ENCODE results near the gene OR11H7.
"Not testable (repeated sequence)": the region's sequence is repeated elsewhere in the genome, so short reads cannot be mapped to it uniquely, and the experiment has no call there.

Gene OR11H7

DNA sequence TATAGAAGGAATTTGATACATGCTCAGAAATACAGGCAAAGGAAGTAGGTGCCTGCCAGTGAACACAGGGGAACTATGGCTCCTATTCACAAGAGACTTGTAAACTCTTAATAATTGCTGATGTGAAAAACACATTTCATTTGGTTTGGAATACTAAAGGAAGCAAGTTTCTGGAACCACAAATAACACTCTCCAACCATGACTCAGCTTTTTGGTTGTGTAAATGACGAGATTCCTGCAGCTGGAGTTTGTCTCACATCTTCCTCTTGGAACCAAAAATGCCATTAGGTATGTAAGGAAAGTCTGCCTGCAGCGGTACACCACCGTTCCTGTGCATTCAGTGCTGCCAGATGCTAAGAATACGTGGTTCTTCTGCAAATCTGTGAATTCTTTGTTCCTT lies 9.7 kb upstream of the OR11H7 start:
- H3K27me3 Mint-ChIP-seq, result peaks cover 5% of the 10 kb centered on the region
- H3K36me3 Mint-ChIP-seq (ENCODE audit: low read depth), result no peaks in the 10 kb centered on the region
- H3K4me3 Mint-ChIP-seq, result no peak overlapping the region
- no peaks in the 10 kb centered on the region for H3K9me3 Mint-ChIP-seq
- no peak overlapping the region for H3K27ac Mint-ChIP-seq
- H3K4me1 Mint-ChIP-seq (ENCODE audit: low read depth), result no peaks in the 10 kb centered on the region

DNA sequence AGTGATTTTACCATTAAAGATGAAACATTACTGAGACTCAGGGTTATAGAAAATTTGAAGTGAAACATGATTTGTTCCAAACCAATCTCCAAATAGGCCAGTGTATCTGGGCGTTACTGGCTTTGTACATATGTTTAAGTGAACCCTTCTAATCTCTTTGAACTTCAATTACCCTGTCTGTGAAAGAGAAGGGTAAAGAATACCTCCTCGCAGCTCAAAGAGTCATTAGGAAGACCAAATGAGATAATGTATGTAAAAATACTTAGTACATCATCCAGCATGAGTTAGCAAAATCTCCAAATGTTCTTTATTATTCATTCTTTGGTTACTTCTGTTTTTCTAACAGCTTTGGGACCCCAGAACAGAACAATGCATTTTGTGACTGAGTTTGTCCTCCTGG lies 5.4 kb upstream of the OR11H7 start, which contains the start of gene OR11H6:
Gene OR11H6, plus strand, starts transcription at position 301 of the 400 bp plus-strand sequence. Its CDS starts 0 bp downstream, at position 301.
- no peaks in the 10 kb centered on the region for H3K9me3 Mint-ChIP-seq
- no peaks in the 10 kb centered on the region for H3K4me1 Mint-ChIP-seq (ENCODE audit: low read depth)
- H3K36me3 Mint-ChIP-seq (ENCODE audit: low read depth), result no peaks in the 10 kb centered on the region
- H3K27me3 Mint-ChIP-seq, result peaks cover 13% of the 10 kb centered on the region
- H3K27ac Mint-ChIP-seq, result no peak within 1 kb of the TSS
- H3K4me3 Mint-ChIP-seq, result no peak within 1 kb of the TSS

DNA sequence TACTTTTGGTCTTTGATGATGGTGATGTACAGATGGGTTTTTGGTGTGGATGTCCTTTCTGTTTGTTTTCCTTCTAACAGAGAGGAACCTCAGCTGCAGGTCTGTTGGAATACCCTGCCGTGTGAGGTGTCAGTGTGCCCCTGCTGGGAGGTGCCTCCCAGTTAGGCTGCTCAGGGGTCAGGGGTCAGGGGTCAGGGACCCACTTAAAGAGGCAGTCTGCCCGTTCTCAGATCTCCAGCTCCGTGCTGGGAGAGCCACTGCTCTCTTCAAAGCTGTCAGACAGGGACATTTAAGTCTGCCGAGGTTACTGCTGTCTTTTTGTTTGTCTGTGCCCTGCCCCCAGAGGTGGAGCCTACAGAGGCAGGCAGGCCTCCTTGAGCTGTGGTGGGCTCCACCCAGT lies 6.6 kb downstream of the OR11H7 start:
- not testable (repeated sequence) for H3K9me3 Mint-ChIP-seq; H3K27me3 Mint-ChIP-seq; H3K4me1 Mint-ChIP-seq (ENCODE audit: low read depth); H3K36me3 Mint-ChIP-seq (ENCODE audit: low read depth); H3K27ac Mint-ChIP-seq; H3K4me3 Mint-ChIP-seq

DNA sequence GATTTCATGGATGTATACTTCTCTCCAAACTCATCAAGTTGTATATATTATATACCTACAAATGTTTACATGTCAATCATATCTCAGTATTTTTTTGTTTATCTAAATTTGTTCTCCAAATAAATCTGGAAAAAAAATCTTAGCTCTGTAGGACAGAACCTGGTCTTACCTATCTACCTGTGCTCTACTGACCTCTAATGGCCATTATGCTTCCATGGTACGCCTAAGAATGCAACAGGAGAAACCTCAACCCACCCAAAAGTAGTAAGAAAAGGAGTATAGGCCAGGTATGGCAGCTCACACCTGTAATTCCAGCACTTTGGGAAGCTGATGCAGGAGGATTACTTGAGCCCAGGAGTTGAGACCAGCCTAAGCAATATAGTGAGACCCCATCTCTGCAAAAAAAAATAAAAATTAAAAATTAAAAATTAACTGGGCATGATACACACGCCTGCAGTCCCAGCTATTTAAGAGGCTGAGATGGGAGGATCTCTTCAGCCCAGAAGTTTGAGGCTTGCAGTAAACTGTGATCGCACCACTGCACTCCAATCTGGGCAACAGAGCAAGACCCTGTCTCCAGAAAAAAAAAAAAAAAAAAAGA lies 19.0 kb downstream of the OR11H7 start:
- Mint-ChIP-seq H3K27ac (no peak overlapping the region), H3K9me3 (peaks cover 8% of the 10 kb centered on the region), H3K4me1 (ENCODE audit: low read depth) (no peaks in the 10 kb centered on the region), H3K27me3 (no peaks in the 10 kb centered on the region), H3K36me3 (ENCODE audit: low read depth) (peaks cover 6% of the 10 kb centered on the region), H3K4me3 (no peak overlapping the region)

DNA sequence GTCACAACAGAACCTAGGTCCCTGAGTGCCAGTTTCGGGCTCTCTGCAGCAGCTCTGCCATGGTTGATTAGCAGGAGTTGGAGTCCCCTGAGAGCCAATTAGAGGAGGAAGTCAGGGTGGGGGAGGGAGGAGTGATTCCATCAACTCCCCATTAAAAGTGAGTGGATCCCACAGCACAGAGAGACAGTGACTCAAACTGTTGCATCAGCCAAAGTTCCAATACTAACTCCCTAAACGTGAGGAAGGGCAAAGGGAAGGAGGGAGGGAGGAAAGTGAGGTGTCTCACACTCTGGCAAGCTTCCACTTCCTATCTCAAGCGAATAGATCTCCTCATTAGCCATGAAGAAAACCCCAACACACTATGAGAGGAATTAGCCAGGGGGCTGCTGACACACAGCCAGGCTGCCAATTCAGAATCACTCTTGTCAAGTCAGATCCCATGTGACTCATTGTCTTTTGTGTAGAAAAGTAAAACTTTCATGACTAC lies 33.9 kb downstream of the OR11H7 start:
- Mint-ChIP-seq H3K27me3 (no peaks in the 10 kb centered on the region), H3K36me3 (ENCODE audit: low read depth) (peaks cover 11% of the 10 kb centered on the region), H3K4me1 (ENCODE audit: low read depth) (no peaks in the 10 kb centered on the region), H3K4me3 (no peak overlapping the region), H3K9me3 (no peaks in the 10 kb centered on the region), H3K27ac (no peak overlapping the region)

DNA sequence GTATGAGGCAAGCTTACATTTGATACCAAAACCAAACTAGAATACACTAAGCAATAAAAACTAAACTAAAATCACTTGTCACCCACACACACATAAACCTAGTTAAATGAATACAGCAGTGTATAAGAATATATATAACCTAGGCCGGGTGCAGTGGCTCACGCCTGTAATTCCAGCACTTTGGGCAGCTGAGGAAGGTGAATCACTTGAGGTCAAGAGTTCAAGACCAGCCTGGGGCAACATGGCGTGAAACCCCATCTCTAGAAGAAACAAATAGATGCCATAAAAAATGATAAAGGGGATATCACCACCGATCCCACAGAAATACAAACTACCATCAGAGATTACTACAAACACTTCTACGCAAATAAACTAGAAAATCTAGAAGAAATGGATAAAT lies 35.6 kb downstream of the OR11H7 start:
- H3K27ac Mint-ChIP-seq; H3K4me1 Mint-ChIP-seq (ENCODE audit: low read depth); H3K27me3 Mint-ChIP-seq; H3K4me3 Mint-ChIP-seq; H3K9me3 Mint-ChIP-seq: not testable (repeated sequence)
- H3K36me3 Mint-ChIP-seq (ENCODE audit: low read depth), result peaks cover 11% of the 10 kb centered on the region

DNA sequence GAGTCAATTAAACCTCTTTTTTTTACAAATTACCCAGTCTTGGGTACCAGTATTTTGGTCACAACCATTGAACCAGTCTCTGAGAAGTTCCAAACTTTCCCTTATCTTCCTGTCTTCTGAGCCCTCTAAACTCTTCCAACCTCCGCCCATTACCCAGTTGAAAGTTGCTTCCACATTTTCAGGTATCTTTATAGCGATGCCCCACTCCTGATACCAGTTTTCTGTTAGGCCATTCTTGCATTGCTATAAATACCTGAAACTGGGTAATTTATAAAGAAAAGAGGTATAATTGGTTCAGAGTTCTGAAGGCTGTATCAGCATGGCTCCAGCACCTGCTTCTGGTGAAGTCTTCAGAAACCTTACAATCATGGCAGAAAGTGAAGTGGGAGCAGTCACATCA lies 45.3 kb downstream of the OR11H7 start:
- H3K36me3 Mint-ChIP-seq (ENCODE audit: low read depth), result peaks cover 62% of the 10 kb centered on the region
- no peak overlapping the region for H3K27ac Mint-ChIP-seq
- no peak overlapping the region for H3K4me3 Mint-ChIP-seq

DNA sequence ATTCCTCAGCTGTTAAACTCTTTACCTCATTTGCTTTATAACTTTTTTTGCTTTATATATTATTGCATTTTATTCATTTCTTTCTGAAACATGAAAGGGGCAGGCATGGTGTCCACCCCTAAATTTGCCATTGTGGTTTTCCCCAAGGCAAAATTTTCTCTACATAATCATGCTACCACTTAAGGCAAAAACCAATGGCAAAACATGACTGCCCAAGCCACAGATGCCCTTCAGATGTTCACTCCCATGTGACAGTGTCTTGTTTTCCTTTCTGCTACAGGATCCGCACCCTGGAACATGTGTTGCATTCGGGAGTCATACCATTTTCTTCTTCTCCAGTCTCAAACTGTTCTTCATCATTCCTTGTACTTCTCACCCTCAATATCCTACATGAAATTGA lies 48.6 kb downstream of the OR11H7 start:
- H3K4me1 Mint-ChIP-seq (ENCODE audit: low read depth), result peaks cover 23% of the 10 kb centered on the region
- no peak overlapping the region for H3K27ac Mint-ChIP-seq

More for the DNA sequence above, 45.3 kb downstream of the OR11H7 start:
- Mint-ChIP-seq H3K9me3 (peaks cover 37% of the 10 kb centered on the region), H3K4me1 (ENCODE audit: low read depth) (peaks cover 7% of the 10 kb centered on the region), H3K27me3 (no peaks in the 10 kb centered on the region)

DNA sequence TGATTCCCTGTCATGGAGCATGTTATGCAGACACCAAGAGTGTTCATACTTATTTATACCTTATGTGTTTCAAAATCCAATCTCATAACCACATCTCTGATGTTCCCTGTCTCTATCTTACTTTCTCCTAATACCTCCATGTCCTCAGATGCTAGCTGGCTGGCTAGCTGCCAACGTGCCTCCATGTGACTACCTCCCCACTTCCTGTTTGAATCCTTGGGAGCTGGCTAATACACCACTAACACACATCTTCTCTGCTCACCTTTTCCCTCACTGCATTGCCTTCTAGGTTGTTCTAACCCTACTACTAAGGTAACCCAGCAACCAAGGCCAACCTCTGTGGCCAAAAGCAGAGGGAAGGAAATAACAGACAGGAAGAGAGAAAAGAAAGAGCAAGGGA lies 49.6 kb downstream of the OR11H7 start:
- Mint-ChIP-seq H3K27me3 (no peaks in the 10 kb centered on the region), H3K4me1 (ENCODE audit: low read depth) (peaks cover 23% of the 10 kb centered on the region), H3K4me3 (no peak overlapping the region), H3K9me3 (peaks cover 27% of the 10 kb centered on the region), H3K27ac (peak overlapping the region; percentile 23), H3K36me3 (ENCODE audit: low read depth) (peaks cover 76% of the 10 kb centered on the region)

More for the DNA sequence above, 48.6 kb downstream of the OR11H7 start:
- no peak overlapping the region for H3K4me3 Mint-ChIP-seq
- H3K9me3 Mint-ChIP-seq, result peaks cover 33% of the 10 kb centered on the region
- peaks cover 75% of the 10 kb centered on the region for H3K36me3 Mint-ChIP-seq (ENCODE audit: low read depth)
- H3K27me3 Mint-ChIP-seq, result no peaks in the 10 kb centered on the region

DNA sequence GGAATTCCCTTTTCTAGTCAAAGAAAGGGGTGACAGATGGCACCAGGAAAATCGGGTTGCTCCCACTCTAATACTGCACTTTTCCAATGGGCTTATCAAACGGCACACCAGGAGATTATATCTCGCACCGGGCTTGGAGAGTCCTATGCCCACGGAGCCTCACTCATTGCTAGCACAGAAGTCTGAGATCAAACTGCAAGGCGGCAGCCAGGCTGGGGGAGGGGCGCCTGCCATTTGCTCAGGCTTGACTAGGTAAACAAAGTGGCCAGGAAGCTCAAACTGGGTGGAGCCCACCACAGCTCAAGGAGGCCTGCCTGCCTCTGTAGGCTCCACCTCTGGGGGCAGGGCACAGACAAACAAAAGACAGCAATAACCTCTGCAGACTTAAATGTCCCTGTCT lies 51.5 kb downstream of the OR11H7 start:
- not testable (repeated sequence) for H3K27me3 Mint-ChIP-seq, H3K4me3 Mint-ChIP-seq, H3K27ac Mint-ChIP-seq
- Mint-ChIP-seq H3K36me3 (ENCODE audit: low read depth) (peaks cover 71% of the 10 kb centered on the region), H3K4me1 (ENCODE audit: low read depth) (peaks cover 23% of the 10 kb centered on the region), H3K9me3 (peaks cover 19% of the 10 kb centered on the region)

Measured in stimulated activated naive CD8-positive, alpha-beta T cell treated with anti-CD3 and anti-CD28 coated beads, Interleukin-15, Interleukin-2, amounts not matched to agents 100 ng/mL and 50 ng/mL, for 24 hours (primary cell).